HCT116 (cell line): ENCODE data around the gene WIPI1. TPM values are rescaled to one million over a fixed set of nuclear protein-coding genes. Genes with fewer than 3 reads are reported as not detected.

ENCODE experiments used
- ATAC-seq: fragments of 200-7000 bp; cut with Tn5 transposase; 2 replicates; pipeline ENCODE4 v1.9.1; 2020; ENCODE audit warnings: mild to moderate bottlenecking, moderate library complexity
- BruUV-seq: library from RNA; stranded (reverse); fragments of 400-500 nt; replicated peaks from 2 replicates; lab custom pipeline; 2021; lab: Mats Ljungman, UMichigan
- CTCF ChIA-PET: fragments of 300-600 bp; sonication (Branson Sonifier 250); formaldehyde crosslinking; loops from one replicate; lab custom pipeline; 2021; ENCODE audit warnings: antibody characterized with exemption; lab: Charles Lee
- POLR2A ChIA-PET: fragments of 300-600, 350-600 bp; sonication (Branson Sonifier 250); formaldehyde crosslinking; loops from one replicate; lab custom pipeline; 2021; ENCODE audit warnings: antibody characterized with exemption; lab: Charles Lee
- RAD21 ChIA-PET, 2 experiments: fragments of 300-600 bp; sonication (Branson Sonifier 250); formaldehyde crosslinking; loops; one replicate each; lab custom pipeline; 2023; ENCODE audit warnings: low total read pairs in 2 of 2; ENCODE audit not compliant: uncharacterized antibody in 2 of 2, unreplicated experiment in 2 of 2, low non-redundant PET in 1 of 2; lab: Charles Lee
- DNase-seq: peaks from one replicate; pipeline ENCODE4 v3.0.0-alpha.2; 2010; ENCODE audit warnings: low read depth, low spot score
- H2AFZ ChIP-seq: fragments of 200-600 bp; shearing (Covaris generic), sonication (generic); 2 replicates; pipeline ENCODE4 v1.6.1; 2017; ENCODE audit warnings: low read depth, mixed run types, mixed read lengths, antibody characterized with exemption, low read length; ENCODE audit not compliant: poor library complexity, severe bottlenecking
- H3K27ac ChIP-seq: 2 replicates; pipeline ENCODE4 v1.5.1; 2012; ENCODE audit warnings: low read depth, low read length
- H3K27me3 ChIP-seq: fragments of 200-600 bp; sonication (generic); 2 replicates; pipeline ENCODE4 v1.6.1; 2016; ENCODE audit warnings: mixed run types, low read length, mixed read lengths; ENCODE audit not compliant: insufficient read depth
- H3K36me3 ChIP-seq, 2 experiments: fragments of 200-500 bp in 1 of 2; fragments of 200-600 bp in 1 of 2; sonication (Bioruptor generic) in 1 of 2; sonication (generic) in 1 of 2; 2 replicates each; pipeline versions ENCODE4 v1.5.1 to v1.6.1; 2014 to 2016; ENCODE audit warnings: low read length in 2 of 2, inconsistent platforms in 1 of 2, mixed read lengths in 1 of 2, mixed run types in 1 of 2; ENCODE audit not compliant: insufficient read depth in 2 of 2, control insufficient read depth in 1 of 2
- H3K4me1 ChIP-seq, 2 experiments: fragments of 200-600 bp in 1 of 2; sonication (generic) in 1 of 2; 2 replicates each; pipeline versions ENCODE4 v1.5.1 to v1.6.1; 2012 to 2017; ENCODE audit warnings: low read length in 2 of 2, inconsistent platforms in 1 of 2, mild to moderate bottlenecking in 1 of 2, mixed read lengths in 1 of 2, mixed run types in 1 of 2, moderate library complexity in 1 of 2; ENCODE audit not compliant: insufficient read depth in 2 of 2, control insufficient read depth in 1 of 2
- H3K4me2 ChIP-seq: fragments of 200-600 bp; sonication (generic); 2 replicates; pipeline ENCODE4 v1.6.1; 2017; ENCODE audit warnings: mixed run types, low read length, mixed read lengths
- H3K4me3 ChIP-seq, 2 experiments: fragments of 200-600 bp in 1 of 2; sonication (generic) in 1 of 2; replicated peaks in 1 of 2; 2 replicates each; pipeline ENCODE4 v1.5.1; 2011 to 2016; ENCODE audit warnings: low read length in 2 of 2, control low read depth in 1 of 2, low read depth in 1 of 2, mild to moderate bottlenecking in 1 of 2, mixed read lengths in 1 of 2, mixed run types in 1 of 2
- H3K79me2 ChIP-seq: fragments of 200-600 bp; sonication (generic); 2 replicates; pipeline ENCODE4 v1.6.1; 2017; ENCODE audit warnings: mild to moderate bottlenecking, mixed run types, low read length, moderate library complexity, mixed read lengths; ENCODE audit not compliant: insufficient read depth
- H3K9ac ChIP-seq: fragments of 200-600 bp; sonication (generic); 2 replicates; pipeline ENCODE4 v1.6.1; 2016; ENCODE audit warnings: low read length, mixed read lengths
- H3K9me2 ChIP-seq: fragments of 200-600 bp; sonication (generic), shearing (Covaris generic); 2 replicates; pipeline ENCODE4 v1.6.1; 2017; ENCODE audit warnings: mixed run types, mild to moderate bottlenecking, moderate library complexity; ENCODE audit not compliant: insufficient read depth
- H3K9me3 ChIP-seq, 2 experiments: fragments of 200-500 bp in 1 of 2; fragments of 200-600 bp in 1 of 2; sonication (Bioruptor generic) in 1 of 2; sonication (generic) in 1 of 2; 2 replicates each; pipeline ENCODE4 v1.6.1; 2014 to 2017; ENCODE audit warnings: low read length in 2 of 2, mixed read lengths in 2 of 2, inconsistent platforms in 1 of 2, low read depth in 1 of 2, mild to moderate bottlenecking in 1 of 2, mixed run types in 1 of 2, moderate library complexity in 1 of 2; ENCODE audit not compliant: control insufficient read depth in 1 of 2, insufficient read depth in 1 of 2
- H4K20me1 ChIP-seq: fragments of 200-600 bp; sonication (generic), shearing (Covaris generic); 2 replicates; pipeline ENCODE4 v1.6.1; 2017; ENCODE audit warnings: mixed run types, mild to moderate bottlenecking, moderate library complexity; ENCODE audit not compliant: insufficient read depth
- MAX ChIP-seq: IDR thresholded peaks from 2 replicates; pipeline ENCODE4 v1.6.1; 2012
- REST ChIP-seq: IDR thresholded peaks from 2 replicates; pipeline ENCODE4 v1.6.1; 2012; ENCODE audit warnings: low read depth
- intact Hi-C: fragments of 100-400 bp; cut with micrococcal nuclease; formaldehyde crosslinking; loops from 2 replicates; pipeline ENCODE4 v1.10.0; 2022
- total RNA-seq: library from RNA; stranded (reverse); gene quantifications from one replicate; pipeline ENCODE4 v1.2.1, GENCODE V29; 2021; ENCODE audit not compliant: unreplicated experiment

Gene WIPI1
- total RNA-seq, 1 experiment from 2014 or later, result 21.5 TPM

GRCh38 chr17:68468334-68468733 lies 11.0 kb upstream of the WIPI1 start:
- TF ChIP-seq MAX, result no peak
- TF ChIP-seq REST, result no peak
- TF ChIP-seq, all 23 proteins: peak for 0
- H3K36me3 ChIP-seq, result no peaks in the 10 kb centered on the region
- no peaks in the 10 kb centered on the region for H3K79me2 ChIP-seq
- H3K9me3 ChIP-seq, result no peaks in the 10 kb centered on the region
- intact Hi-C loops, result loop anchor here (5.0 to 10.0 kb wide), 3 partner anchors 144 to 779 kb away; no protein-coding TSS in a partner anchor
- H3K4me1 ChIP-seq, result peaks cover 3 to 8% of the 10 kb centered on the region in 2 experiments; a peak in 3 of 4 replicates
- no peaks in the 10 kb centered on the region for H3K27me3 ChIP-seq
- POLR2A ChIA-PET, result interaction anchor here (0.9 to 1.3 kb wide), 2 partner anchors 8 to 10 kb away, joined by 3 read pairs; no protein-coding TSS in a partner anchor
- H3K27ac ChIP-seq, result no peak overlapping the region
- no peak for DNase-seq
- no peak overlapping the region for H3K9ac ChIP-seq
- no peak overlapping the region for H3K4me3 ChIP-seq
- H3K4me2 ChIP-seq, result no peak overlapping the region
- no peaks in the 10 kb centered on the region for H4K20me1 ChIP-seq
- no peaks in the 10 kb centered on the region for H3K9me2 ChIP-seq
- no TSS peak for BruUV-seq
- RAD21 ChIA-PET, result no interaction called here
- ATAC-seq, result no peak
- CTCF ChIA-PET, result interaction anchor here (1.3 kb wide), 1 partner anchor 268 kb away, joined by 3 read pairs; no protein-coding TSS in a partner anchor
- H2AFZ ChIP-seq, result no peak overlapping the region
